ENCODE results near the gene C3orf49.
A peak's percentile ranks its signal among the peaks of the same experiment; 100 is the strongest.

Gene C3orf49

GRCh38 chr3:63892773-63893352 is 73.8 kb downstream of the C3orf49 start:
- no peak for ATAC-seq
- no peak for DNase-seq
- no peak overlapping the region for H3K27ac Mint-ChIP-seq
- H3K4me3 Mint-ChIP-seq, result no peak overlapping the region
- no peaks in the 10 kb centered on the region for H3K9me3 Mint-ChIP-seq
- peaks cover 40% of the 10 kb centered on the region for H3K4me1 Mint-ChIP-seq
- no peaks in the 10 kb centered on the region for H3K27me3 Mint-ChIP-seq

GRCh38 chr3:63895422-63896189 is 76.5 kb downstream of the C3orf49 start:
- H3K27me3 Mint-ChIP-seq, result no peaks in the 10 kb centered on the region
- H3K4me3 Mint-ChIP-seq, result peak overlapping the region; percentile 10 to 27
- ATAC-seq, result no peak

DNA sequence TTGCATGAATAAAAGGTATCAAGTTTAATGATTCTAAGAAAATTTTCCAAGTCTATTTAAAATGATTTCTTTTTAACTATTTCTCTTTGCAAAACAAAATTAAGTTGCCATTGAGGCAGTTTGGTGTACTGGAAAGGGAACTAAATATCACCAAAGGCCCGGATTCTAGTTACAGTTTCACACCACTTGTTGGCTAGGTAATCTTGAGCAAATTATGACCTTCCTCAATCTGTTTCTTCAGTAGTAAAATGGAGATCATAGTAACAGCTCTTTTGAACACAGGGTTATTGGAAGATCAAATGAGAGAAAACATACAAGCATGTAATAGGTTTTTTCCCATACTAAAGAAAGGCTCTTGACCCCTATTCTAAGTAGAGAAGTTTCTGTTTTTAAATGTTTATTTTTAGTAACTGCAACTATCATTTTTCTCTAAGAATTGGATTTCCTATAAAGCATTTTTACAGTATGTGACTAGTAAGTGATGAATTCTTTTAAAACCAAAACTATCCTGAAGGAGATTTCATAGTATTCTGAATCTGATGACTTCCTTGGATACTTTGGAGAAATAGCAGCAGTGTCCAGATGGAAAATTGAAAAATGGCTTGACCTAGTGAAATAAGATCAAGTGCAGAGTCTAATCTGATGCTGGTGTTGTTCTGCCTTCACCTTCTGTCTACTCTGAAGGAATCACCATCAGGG is 77.4 kb downstream of the C3orf49 start:
- H3K4me1 Mint-ChIP-seq, result peaks cover 54% of the 10 kb centered on the region
- no peak overlapping the region for H3K27ac Mint-ChIP-seq
- H3K27me3 Mint-ChIP-seq, result no peaks in the 10 kb centered on the region
- ATAC-seq (no peak), DNase-seq (no peak)
- H3K4me3 Mint-ChIP-seq, result no peak overlapping the region
- peaks cover 0 to 5% of the 10 kb centered on the region in 2 donors for H3K9me3 Mint-ChIP-seq

More at GRCh38 chr3:63895422-63896189, 76.5 kb downstream of the C3orf49 start:
- DNase-seq, result no peak
- Mint-ChIP-seq H3K9me3 (peaks cover 0 to 5% of the 10 kb centered on the region in 2 donors), H3K27ac (peak overlapping the region; percentile 59 to 70), H3K4me1 (peaks cover 53% of the 10 kb centered on the region)

All from stimulated activated naive CD8-positive, alpha-beta T cell treated with anti-CD3 and anti-CD28 coated beads, Interleukin-15, amount 100 ng/mL, for 72 hours (primary cell).